Glutamatergic neuron (in vitro differentiated cells): Measurements from ENCODE around the gene RPL10. TPM values are rescaled to one million over a fixed set of nuclear protein-coding genes. Genes with fewer than 3 reads are reported as not detected.
"Not testable (repeated sequence)": the region's sequence is repeated elsewhere in the genome, so short reads cannot be mapped to it uniquely, and the experiment has no call there.

Experiments
- DNase-seq: peaks from one replicate; pipeline ENCODE4 v3.0.0; 2022
- H3K27ac Mint-ChIP-seq: one replicate; pipeline ENCODE4 v1.8.0; 2020; ENCODE audit warnings: mild to moderate bottlenecking, mixed read lengths, inconsistent platforms; ENCODE audit not compliant: unreplicated experiment
- H3K27me3 Mint-ChIP-seq: one replicate; pipeline ENCODE4 v1.8.0; 2020; ENCODE audit warnings: mild to moderate bottlenecking, moderate library complexity, mixed read lengths, inconsistent platforms; ENCODE audit not compliant: unreplicated experiment
- H3K36me3 Mint-ChIP-seq: one replicate; pipeline ENCODE4 v1.8.0; 2020; ENCODE audit warnings: mild to moderate bottlenecking, mixed read lengths, inconsistent platforms; ENCODE audit not compliant: unreplicated experiment
- H3K4me1 Mint-ChIP-seq: one replicate; pipeline ENCODE4 v1.8.0; 2020; ENCODE audit warnings: mild to moderate bottlenecking, low read depth, mixed read lengths, inconsistent platforms; ENCODE audit not compliant: unreplicated experiment
- H3K4me3 Mint-ChIP-seq: one replicate; pipeline ENCODE4 v1.8.0; 2020; ENCODE audit warnings: mild to moderate bottlenecking, mixed read lengths, inconsistent platforms; ENCODE audit not compliant: unreplicated experiment
- H3K9me3 Mint-ChIP-seq: one replicate; pipeline ENCODE4 v1.8.0; 2020; ENCODE audit warnings: mild to moderate bottlenecking, moderate library complexity, mixed read lengths, inconsistent platforms; ENCODE audit not compliant: unreplicated experiment
- CTCF ChIP-seq: fragments of 200-600 bp; sonication (generic); IDR thresholded peaks from one replicate; pipeline ENCODE4 v1.5.0; 2021; ENCODE audit not compliant: partially characterized antibody, unreplicated experiment
- total RNA-seq: library from RNA; stranded (reverse); fragmentation: NEBNext Ultra II Directional; extraction: Animal tissue kit (Norgen Biotek cat#: 25700); gene quantifications from one replicate; pipeline ENCODE4 v1.2.1, GENCODE V29; 2021; ENCODE audit not compliant: unreplicated experiment

Gene RPL10
- total RNA-seq, 1 donor from 2014 or later: 1,779 TPM

- Mint-ChIP-seq H3K4me1 (no peaks in the 10 kb centered on the region), H3K27me3 (peaks cover 2% of the 10 kb centered on the region), H3K36me3 (no peaks in the 10 kb centered on the region), H3K9me3 (peaks cover 1% of the 10 kb centered on the region), H3K27ac (no peak overlapping the region), H3K4me3 (no peak overlapping the region)
- TF ChIP-seq CTCF: no peak
- no peak for DNase-seq
Measured at GRCh38 chrX:154384284-154384892, 13.8 kb upstream of the RPL10 start.

GRCh38 chrX:154388094-154388493 lies 10.1 kb upstream of the RPL10 start:
- not testable (repeated sequence) for H3K27ac Mint-ChIP-seq, H3K4me3 Mint-ChIP-seq, DNase-seq, H3K27me3 Mint-ChIP-seq, H3K4me1 Mint-ChIP-seq, H3K36me3 Mint-ChIP-seq, H3K9me3 Mint-ChIP-seq

- not testable (repeated sequence) for H3K4me1 Mint-ChIP-seq, H3K27me3 Mint-ChIP-seq, DNase-seq, H3K27ac Mint-ChIP-seq, H3K36me3 Mint-ChIP-seq, H3K9me3 Mint-ChIP-seq, H3K4me3 Mint-ChIP-seq
Measured at GRCh38 chrX:154388649-154389048, 9.5 kb upstream of the RPL10 start.

- H3K36me3 Mint-ChIP-seq, H3K27ac Mint-ChIP-seq, H3K4me1 Mint-ChIP-seq, DNase-seq, H3K27me3 Mint-ChIP-seq, H3K9me3 Mint-ChIP-seq, H3K4me3 Mint-ChIP-seq: not testable (repeated sequence)
Measured at GRCh38 chrX:154389812-154390747, 8.1 kb upstream of the RPL10 start.

GRCh38 chrX:154396363-154396762 lies 1.8 kb upstream of the RPL10 start:
- not testable (repeated sequence) for DNase-seq, H3K4me1 Mint-ChIP-seq, H3K36me3 Mint-ChIP-seq, H3K27ac Mint-ChIP-seq
- H3K27me3 Mint-ChIP-seq: peaks cover 11% of the 10 kb centered on the region
- peaks cover 14% of the 10 kb centered on the region for H3K9me3 Mint-ChIP-seq
- peak overlapping the region; percentile 86 for H3K4me3 Mint-ChIP-seq

- peak overlapping the region; percentile 99 for H3K27ac Mint-ChIP-seq
- TF ChIP-seq CTCF: no peak
- H3K27me3 Mint-ChIP-seq: peaks cover 11% of the 10 kb centered on the region
- DNase-seq: peak; percentile 79
- H3K36me3 Mint-ChIP-seq: peaks cover 5% of the 10 kb centered on the region
- peak overlapping the region; percentile 99 for H3K4me3 Mint-ChIP-seq
- H3K9me3 Mint-ChIP-seq: peaks cover 14% of the 10 kb centered on the region
- peaks cover 3% of the 10 kb centered on the region for H3K4me1 Mint-ChIP-seq
Measured at GRCh38 chrX:154396973-154397887, 947 bp upstream of the RPL10 start.
